ENCODE measurements around the gene SNTB2. TPM values are rescaled to one million over a fixed set of nuclear protein-coding genes. Genes with fewer than 3 reads are reported as not detected.

SNTB2 gene
- total and polyA plus RNA-seq, 9 of the 15 experiments (the other 6 are each of a cell fraction or from before 2014, with no cell fraction given), result 1.2 to 13.7 (median 5.7) TPM

- TF ChIP-seq JUN (IDR thresholded peaks at IDR 0.05; ENCODE audit: borderline replicate concordance, low read depth, low read length), result 0 out of 2 replicates have a peak, but pooled peaks have one; percentile 69
- no peak for TF ChIP-seq JUN (CRISPR knock-in tag; IDR thresholded peaks at IDR 0.05; ENCODE audit: borderline replicate concordance)
- 0 out of 2 replicates have a peak, but pooled peaks have one; percentile 4 for TF ChIP-seq MTA2 (IDR thresholded peaks at IDR 0.05; ENCODE audit: low read depth)
- peak; percentile 26; the same call in 1 of the 2 replicates for TF ChIP-seq NCOR1 (IDR thresholded peaks at IDR 0.05)
- no peak for TF ChIP-seq CCAR2 (IDR thresholded peaks at IDR 0.05; ENCODE audit: low read depth, low read length)
- TF ChIP-seq PBX2 (CRISPR knock-in tag; IDR thresholded peaks at IDR 0.05; ENCODE audit: low read depth), result no peak
- TF ChIP-seq PBX2 (tag; conservative IDR thresholded peaks at IDR 0.05; ENCODE audit: low read depth), result 0 out of 2 replicates have a peak, but pooled peaks have one; percentile 24
- no peak for TF ChIP-seq U2AF2 (optimal IDR thresholded peaks at IDR 0.05; ENCODE audit: low read depth, low read length)
- peak; percentile 86 for TF ChIP-seq SMARCA4 (IDR thresholded peaks at IDR 0.05)
- TF ChIP-seq MYBL2 (IDR thresholded peaks at IDR 0.05; ENCODE audit: low read depth), result no peak; the same call in 1 of the 2 replicates
- no peak for TF ChIP-seq MYBL2 (CRISPR knock-in tag; IDR thresholded peaks at IDR 0.05; ENCODE audit: borderline replicate concordance)
- TF ChIP-seq C11orf30 (IDR thresholded peaks at IDR 0.05; ENCODE audit: low read depth), result peak; percentile 75; the same call in 1 of the 2 replicates
- TF ChIP-seq RAD51 (IDR thresholded peaks at IDR 0.05; ENCODE audit: borderline replicate concordance, low read depth), result no peak
- TF ChIP-seq FOXA1 (IDR thresholded peaks at IDR 0.05; ENCODE audit: borderline replicate concordance), result peak; percentile 68
- peak in 1 of 2 experiments; percentile 82; a peak in 2 of 4 replicates for TF ChIP-seq RCOR1 (IDR thresholded peaks at IDR 0.05; ENCODE audit: borderline replicate concordance in 1 of 2, low read depth in 2 of 2, low read length in 2 of 2)
- 0 out of 2 replicates have a peak, but pooled peaks have one; percentile 19 for TF ChIP-seq HES1 (IDR thresholded peaks at IDR 0.05; ENCODE audit: low read depth)
- TF ChIP-seq ARID1B (IDR thresholded peaks at IDR 0.05), result peak; percentile 89
- TF ChIP-seq SOX6 (IDR thresholded peaks at IDR 0.05), result peak; percentile 81
- TF ChIP-seq CBFA2T3 (IDR thresholded peaks at IDR 0.05), result peak; percentile 78
- TF ChIP-seq KLF16 (IDR thresholded peaks at IDR 0.05), result 0 out of 2 replicates have a peak, but pooled peaks have one; percentile 28
- peak; percentile 84 for TF ChIP-seq SMARCC2 (IDR thresholded peaks at IDR 0.05; ENCODE audit: low read depth)
- TF ChIP-seq CHD4 (IDR thresholded peaks at IDR 0.05; ENCODE audit: insufficient read depth, insufficient replicate concordance, low read depth, low read length, poor library complexity, severe bottlenecking), result no peak
- TF ChIP-seq FOSL1 (tag; conservative IDR thresholded peaks at IDR 0.05), result peak; percentile 97
- peak; percentile 68 for TF ChIP-seq CBFA2T2 (conservative IDR thresholded peaks at IDR 0.05)
- TF ChIP-seq MAFG (tag; conservative IDR thresholded peaks at IDR 0.05), result peak; percentile 64
- peak; percentile 51 for TF ChIP-seq MEIS2 (IDR thresholded peaks at IDR 0.05; ENCODE audit: partially characterized antibody)
- TF ChIP-seq ZNF316 (IDR thresholded peaks at IDR 0.05), result peak; percentile 82
- peak; percentile 92 for TF ChIP-seq SMARCE1 (IDR thresholded peaks at IDR 0.05)
Measured at GRCh38 chr16:69217433-69217832, 30.5 kb downstream of the SNTB2 start (continued).

Data from K562 (cell line).